Left lung (tissue), 10 donors: ENCODE data around the gene KCND3. TPM values are rescaled to one million over a fixed set of nuclear protein-coding genes. Genes with fewer than 3 reads are reported as not detected.

Experiments used
- ATAC-seq: fragments of 200-7000 bp; cut with Tn5 transposase; one replicate; pipeline ENCODE4 v1.9.1; 2020; ENCODE audit warnings: moderate library complexity
- DNase-seq, 4 donors: peaks; one replicate each; pipeline ENCODE4 v3.0.0-alpha.2; 2013 to 2020
- H3K27ac ChIP-seq, 2 donors: fragments of 200-600 bp; sonication (generic) in 1 of 2; one replicate each; pipeline versions ENCODE4 v1.5.0 to v1.8.0; 2020 to 2021
- H3K27me3 ChIP-seq, 2 donors: fragments of 200-600 bp; sonication (generic) in 1 of 2; one replicate each; pipeline versions ENCODE4 v1.5.0 to v1.8.0; 2020 to 2021
- H3K36me3 ChIP-seq, 2 donors: fragments of 200-600 bp; sonication (generic) in 1 of 2; one replicate each; pipeline versions ENCODE4 v1.5.0 to v1.8.0; 2020 to 2021
- H3K4me1 ChIP-seq, 2 donors: fragments of 200-600 bp; one replicate each; pipeline ENCODE4 v1.8.0; 2021
- H3K4me3 ChIP-seq, 2 donors: fragments of 200-600 bp; sonication (generic) in 1 of 2; one replicate each; pipeline versions ENCODE4 v1.5.0 to v1.8.0; 2020 to 2021; ENCODE audit warnings: mild to moderate bottlenecking in 1 of 2
- H3K9me3 ChIP-seq, 2 donors: fragments of 200-600 bp; sonication (generic) in 1 of 2; one replicate each; pipeline versions ENCODE4 v1.5.0 to v1.8.0; 2020 to 2021
- CTCF ChIP-seq, 2 donors: fragments of 200-600 bp; sonication (generic) in 1 of 2; IDR thresholded peaks; one replicate each; pipeline versions ENCODE4 v1.5.0 to v1.8.0; 2021; ENCODE audit warnings: antibody characterized with exemption in 2 of 2
- intact Hi-C, 2 donors: fragments of 100-400 bp; cut with DNase I; formaldehyde crosslinking; loops; one replicate each; pipeline versions ENCODE4 v1.11.2 to v1.14.2; 2022
- polyA plus RNA-seq, 6 donors: library from polyadenylated mRNA; unstranded; fragments of 120-200 nt; gene quantifications; one replicate each; pipeline ENCODE4 v1.2.1, GENCODE V29; 2013; ENCODE audit not compliant: insufficient read length in 6 of 6
- total RNA-seq, 2 donors: library from RNA; stranded (reverse); fragmentation: NEBNext Ultra II Directional; extraction: Animal tissue kit (Norgen Biotek cat#: 25700); gene quantifications; one replicate each; pipeline ENCODE4 v1.2.1, GENCODE V29; 2021
- donor health status: DM: no; HTN: yes; CAD: no.
- donor health status: DM: no; HTN: no; CAD: no.

KCND3 gene
- total and polyA plus RNA-seq, 8 donors, result 0.32 to 10.2 (median 0.58) TPM

DNA sequence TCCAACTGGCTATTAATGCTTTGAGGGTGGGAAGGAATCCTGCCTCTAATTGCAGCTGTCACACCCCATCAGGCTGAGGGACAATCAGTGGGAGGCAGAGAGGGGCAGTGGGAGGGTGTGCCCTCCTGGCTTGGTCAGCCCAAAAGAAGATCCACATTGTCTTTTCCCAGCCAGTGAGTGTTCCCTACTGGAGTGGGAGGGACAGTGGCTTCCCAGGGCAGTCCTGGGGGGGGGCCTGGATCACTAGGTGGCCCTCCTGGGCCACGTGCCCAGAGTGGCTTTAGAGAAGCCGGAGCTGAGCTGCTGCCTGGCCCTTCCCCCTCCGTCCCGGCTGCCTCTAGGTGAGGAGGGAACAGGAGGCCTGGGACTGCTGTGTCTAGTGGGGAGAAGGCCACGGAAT lies 264.3 kb downstream of the KCND3 start:
- DNase-seq (no peak), ATAC-seq (peak; percentile 49)
- peaks cover 11 to 38% of the 10 kb centered on the region in 2 donors for H3K4me1 ChIP-seq
- no peak for TF ChIP-seq CTCF (IDR thresholded peaks at IDR 0.05)
- no peak overlapping the region for H3K27ac ChIP-seq
- intact Hi-C loops, result no loop called here
- H3K4me3 ChIP-seq, result no peak overlapping the region
- no peaks in the 10 kb centered on the region for H3K27me3 ChIP-seq
- H3K36me3 ChIP-seq, result peaks cover 0 to 13% of the 10 kb centered on the region in 2 donors
- H3K9me3 ChIP-seq, result no peaks in the 10 kb centered on the region

- no peak overlapping the region for H3K27ac ChIP-seq
- H3K4me3 ChIP-seq, result no peak overlapping the region
- peaks cover 0 to 13% of the 10 kb centered on the region in 2 donors for H3K36me3 ChIP-seq
- peaks cover 12 to 46% of the 10 kb centered on the region in 2 donors for H3K4me1 ChIP-seq
- ATAC-seq (no peak), DNase-seq (no peak)
- no peaks in the 10 kb centered on the region for H3K9me3 ChIP-seq
- no peaks in the 10 kb centered on the region for H3K27me3 ChIP-seq
- no peak for TF ChIP-seq CTCF (IDR thresholded peaks at IDR 0.05)
- intact Hi-C loops, result no loop called here
These were observed 265.6 kb downstream of the KCND3 start for GRCh38 chr1:111723871-111724270.

DNA sequence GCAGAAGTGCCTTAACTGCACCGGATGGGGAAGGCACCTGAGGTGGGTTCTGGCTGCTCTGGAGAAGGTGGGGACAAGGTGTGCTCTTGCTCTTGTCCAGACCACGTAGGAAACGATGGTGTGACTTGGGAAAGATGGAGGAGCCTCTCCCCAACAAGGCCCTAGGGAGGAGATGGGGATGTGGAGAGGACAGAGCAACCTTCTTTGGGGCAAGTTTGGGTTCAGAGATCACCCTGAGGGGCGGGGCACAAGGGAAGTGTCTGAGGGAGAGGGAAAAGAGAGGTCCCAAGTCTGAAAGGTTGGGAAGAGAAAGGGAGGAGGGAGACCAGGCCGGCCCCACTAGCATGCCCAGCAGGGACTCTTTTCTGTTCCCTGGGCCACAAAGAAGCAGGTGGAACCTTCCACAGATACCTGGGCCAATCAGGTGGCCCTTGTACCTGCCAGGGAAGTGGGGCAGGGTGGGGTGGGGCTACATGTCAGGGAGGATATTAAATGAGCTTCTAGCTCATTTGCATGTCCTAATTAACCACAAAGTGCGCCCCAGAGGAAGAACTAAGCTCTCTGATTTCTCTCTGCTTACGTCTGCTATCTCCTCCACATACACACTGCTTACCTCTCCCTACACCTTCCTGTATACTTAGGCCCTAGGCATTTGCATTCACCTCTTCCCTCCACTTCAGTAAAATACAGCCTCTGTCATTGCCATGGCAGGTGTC lies 266.2 kb downstream of the KCND3 start:
- H3K4me3 ChIP-seq, result no peak overlapping the region
- DNase-seq (no peak), ATAC-seq (no peak)
- H3K9me3 ChIP-seq, result no peaks in the 10 kb centered on the region
- intact Hi-C loops, result no loop called here
- no peak overlapping the region for H3K27ac ChIP-seq
- H3K27me3 ChIP-seq, result no peaks in the 10 kb centered on the region
- no peak for TF ChIP-seq CTCF (IDR thresholded peaks at IDR 0.05)
- H3K4me1 ChIP-seq, result peaks cover 12 to 47% of the 10 kb centered on the region in 2 donors
- peaks cover 0 to 13% of the 10 kb centered on the region in 2 donors for H3K36me3 ChIP-seq

- no peaks in the 10 kb centered on the region for H3K9me3 ChIP-seq
- H3K36me3 ChIP-seq, result peaks cover 0 to 11% of the 10 kb centered on the region in 2 donors
- intact Hi-C loops, result no loop called here
- no peak overlapping the region for H3K4me3 ChIP-seq
- H3K27ac ChIP-seq, result peak overlapping the region; percentile 65 to 85
- H3K4me1 ChIP-seq, result peaks cover 12 to 47% of the 10 kb centered on the region in 2 donors
- DNase-seq (no peak), ATAC-seq (peak; percentile 40)
- TF ChIP-seq CTCF (IDR thresholded peaks at IDR 0.05), result no peak
- no peaks in the 10 kb centered on the region for H3K27me3 ChIP-seq
These were observed 268.3 kb downstream of the KCND3 start for GRCh38 chr1:111720977-111721786.

Other genes with a start within 250 kb of the KCND3 start
- gene DDX20, start 233.8 kb downstream of the KCND3 start, total RNA-seq, result 10 to 100 TPM; 10.6 to 12.2 TPM
- gene DDX20, start 233.8 kb downstream of the KCND3 start, polyA plus RNA-seq, result 10 to 100 TPM; 17.7 to 22.8 (median 19.4) TPM